Activated CD4-positive, alpha-beta T cell treated with anti-CD3 and anti-CD28 coated beads, Interleukin-10, Interleukin-2, amounts not matched to agents 100 ng/mL and 50 ng/mL, durations not matched to agents 16 hours and 8 hours (primary cell): ENCODE data around the gene RYR2.

Source experiments
- DNase-seq: peaks from one replicate; pipeline ENCODE4 v3.0.0-alpha.2; 2020

Gene RYR2

GRCh38 chr1:237041795-237042525 lies at the start of gene RYR2:
RYR2 (plus strand) TSS chr1:237042184; CDS start chr1:237042522, 338 bp downstream.
- peak; percentile 13 for DNase-seq

- DNase-seq: no peak
Observed at GRCh38 chr1:236992449-236992848, 49.5 kb upstream of the RYR2 start.

GRCh38 chr1:236994450-236994849 lies 47.5 kb upstream of the RYR2 start:
- no peak for DNase-seq

GRCh38 chr1:236997361-236997760 lies 44.6 kb upstream of the RYR2 start:
- no peak for DNase-seq

GRCh38 chr1:236997882-236998281 lies 44.1 kb upstream of the RYR2 start:
- no peak for DNase-seq

GRCh38 chr1:236998546-236998945 lies 43.4 kb upstream of the RYR2 start:
- DNase-seq: no peak

GRCh38 chr1:237000191-237000590 lies 41.8 kb upstream of the RYR2 start:
- no peak for DNase-seq

GRCh38 chr1:237003516-237003915 lies 38.5 kb upstream of the RYR2 start:
- no peak for DNase-seq

GRCh38 chr1:237004116-237004515 lies 37.9 kb upstream of the RYR2 start, which contains the start of gene MT1HL1:
MT1HL1 (minus strand) TSS chr1:237004441; CDS start chr1:237004372, 69 bp downstream.
- DNase-seq: no peak

GRCh38 chr1:237005674-237006073 lies 36.3 kb upstream of the RYR2 start:
- DNase-seq: no peak

GRCh38 chr1:237007147-237007881 lies 34.7 kb upstream of the RYR2 start:
- DNase-seq: no peak

- DNase-seq: no peak
Observed at GRCh38 chr1:237009611-237010010, 32.4 kb upstream of the RYR2 start.

- no peak for DNase-seq
Observed at GRCh38 chr1:237011432-237011831, 30.6 kb upstream of the RYR2 start.

GRCh38 chr1:237012361-237012760 lies 29.6 kb upstream of the RYR2 start:
- no peak for DNase-seq

- DNase-seq: no peak
Observed at GRCh38 chr1:237012788-237013383, 29.1 kb upstream of the RYR2 start.

GRCh38 chr1:237013608-237014007 lies 28.4 kb upstream of the RYR2 start:
- DNase-seq: no peak

- DNase-seq: no peak
Observed at GRCh38 chr1:237016626-237017025, 25.4 kb upstream of the RYR2 start.

GRCh38 chr1:237018896-237019295 lies 23.1 kb upstream of the RYR2 start:
- DNase-seq: no peak

- no peak for DNase-seq
Observed at GRCh38 chr1:237025358-237026074, 16.5 kb upstream of the RYR2 start.

GRCh38 chr1:237029240-237029639 lies 12.7 kb upstream of the RYR2 start:
- no peak for DNase-seq

GRCh38 chr1:237029850-237030535 lies 12.0 kb upstream of the RYR2 start:
- no peak for DNase-seq

GRCh38 chr1:237031480-237031879 lies 10.5 kb upstream of the RYR2 start:
- DNase-seq: no peak

GRCh38 chr1:237032029-237032428 lies 10.0 kb upstream of the RYR2 start:
- no peak for DNase-seq
